Measurements from ENCODE around the gene TPSG1.
"Not testable (repeated sequence)": the region's sequence is repeated elsewhere in the genome, so short reads cannot be mapped to it uniquely, and the experiment has no call there.

Gene TPSG1

DNA sequence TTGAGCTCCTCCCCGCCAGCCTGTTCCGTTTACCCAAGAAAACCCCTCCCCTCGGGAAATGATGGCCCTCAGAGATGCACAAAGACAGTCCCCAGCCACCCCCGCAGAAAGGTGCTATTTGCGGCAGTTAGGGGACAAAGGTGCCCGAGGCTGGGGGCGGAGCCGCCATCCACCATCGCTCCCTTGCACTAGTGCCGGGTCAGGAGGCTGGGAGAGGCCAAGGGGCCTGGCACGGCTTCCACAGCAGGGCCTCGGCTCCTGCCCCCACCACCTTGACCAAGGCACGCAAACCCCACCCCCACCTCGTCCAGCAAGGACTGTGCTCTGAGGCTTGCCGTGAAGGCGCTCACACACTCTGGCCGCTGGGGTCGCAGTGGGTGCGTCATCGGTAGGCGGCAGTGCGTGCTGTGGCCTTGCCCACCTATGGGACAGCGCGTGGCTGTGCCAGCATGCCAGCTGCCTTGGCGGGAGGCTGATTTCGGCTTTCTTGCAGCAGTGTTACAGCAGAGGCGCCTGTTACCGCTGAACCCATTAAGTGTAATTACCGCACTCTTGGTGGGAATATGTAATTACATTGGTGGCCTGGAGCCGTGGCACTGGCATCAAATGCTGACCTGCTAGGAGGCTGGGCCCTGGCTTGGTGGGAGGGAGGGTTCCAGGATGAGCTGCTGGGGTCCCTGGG lies 31.8 kb downstream of the TPSG1 start:
- peak; percentile 18 for DNase-seq

DNA sequence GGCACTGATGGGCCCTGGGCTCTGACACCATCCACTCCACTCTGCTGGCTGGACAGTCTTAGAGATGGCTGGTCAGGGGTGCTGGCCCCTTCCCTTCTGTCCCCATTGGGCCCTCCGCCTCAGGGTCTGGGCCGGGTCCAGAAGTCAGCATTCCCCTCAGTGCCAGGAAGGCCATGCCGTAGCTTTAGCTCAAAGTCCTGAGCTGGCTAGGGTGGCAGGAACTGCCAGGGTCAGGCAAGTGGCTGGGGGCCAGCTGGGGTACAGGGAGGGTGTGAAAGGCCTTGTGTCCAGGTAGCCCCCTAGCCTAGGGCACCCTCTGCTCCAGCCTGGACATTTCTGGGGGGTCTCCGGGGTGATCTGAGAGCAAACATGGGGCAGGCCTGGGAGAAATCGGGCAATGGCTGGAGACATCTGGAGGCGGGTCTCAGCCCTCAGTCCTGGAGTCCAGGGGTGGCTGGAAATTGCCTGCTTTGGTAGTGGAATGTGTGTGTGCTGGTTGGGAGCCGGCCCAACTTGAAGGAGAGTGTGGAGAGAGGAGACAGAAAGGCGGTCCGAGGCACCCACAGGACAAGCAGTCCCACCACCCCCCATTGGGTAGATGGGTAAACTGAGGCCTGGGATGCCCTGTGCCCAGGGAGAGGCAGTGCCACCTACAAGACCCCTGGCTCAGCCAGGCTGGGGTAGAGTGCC lies 32.5 kb downstream of the TPSG1 start:
- no peak for DNase-seq

DNA sequence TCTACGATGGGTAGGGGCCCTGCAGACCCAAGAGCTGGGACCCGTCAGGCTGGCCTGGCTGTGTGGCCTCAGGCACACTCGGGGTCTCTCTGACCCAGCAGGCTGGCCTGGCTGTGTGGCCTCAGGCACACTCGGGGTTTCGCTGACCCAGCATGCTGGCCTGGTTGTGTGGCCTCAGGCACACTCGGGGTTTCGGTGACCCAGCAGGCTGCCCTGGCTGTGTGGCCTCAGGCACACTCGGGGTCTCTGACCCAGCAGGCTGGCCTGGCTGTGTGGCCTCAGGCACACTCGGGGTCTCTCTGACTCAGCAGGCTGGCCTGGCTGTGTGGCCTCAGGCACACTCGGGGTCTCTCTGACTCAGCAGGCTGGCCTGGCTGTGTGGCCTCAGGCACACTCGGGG lies 34.3 kb downstream of the TPSG1 start:
- not testable (repeated sequence) for DNase-seq

DNA sequence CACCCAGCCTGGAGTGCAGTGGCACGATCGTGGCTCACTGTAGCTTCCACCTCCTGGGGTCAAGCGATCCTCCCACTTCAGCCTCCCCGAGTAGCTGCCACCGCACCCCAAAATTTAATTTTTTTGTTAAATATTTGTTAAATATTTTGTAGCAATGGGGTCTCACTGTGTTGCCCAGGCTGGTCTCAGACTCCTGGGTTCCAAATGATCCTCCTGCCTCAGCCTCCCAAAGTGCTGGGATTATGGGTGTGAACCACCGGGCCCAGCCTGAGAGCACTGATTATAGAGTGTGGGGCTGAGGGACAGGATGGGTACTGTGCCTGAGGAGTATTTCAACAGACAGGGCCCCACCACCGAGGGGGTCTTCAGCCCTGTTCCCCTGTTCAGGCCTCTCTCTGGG lies 35.6 kb downstream of the TPSG1 start:
- no peak for DNase-seq

DNA sequence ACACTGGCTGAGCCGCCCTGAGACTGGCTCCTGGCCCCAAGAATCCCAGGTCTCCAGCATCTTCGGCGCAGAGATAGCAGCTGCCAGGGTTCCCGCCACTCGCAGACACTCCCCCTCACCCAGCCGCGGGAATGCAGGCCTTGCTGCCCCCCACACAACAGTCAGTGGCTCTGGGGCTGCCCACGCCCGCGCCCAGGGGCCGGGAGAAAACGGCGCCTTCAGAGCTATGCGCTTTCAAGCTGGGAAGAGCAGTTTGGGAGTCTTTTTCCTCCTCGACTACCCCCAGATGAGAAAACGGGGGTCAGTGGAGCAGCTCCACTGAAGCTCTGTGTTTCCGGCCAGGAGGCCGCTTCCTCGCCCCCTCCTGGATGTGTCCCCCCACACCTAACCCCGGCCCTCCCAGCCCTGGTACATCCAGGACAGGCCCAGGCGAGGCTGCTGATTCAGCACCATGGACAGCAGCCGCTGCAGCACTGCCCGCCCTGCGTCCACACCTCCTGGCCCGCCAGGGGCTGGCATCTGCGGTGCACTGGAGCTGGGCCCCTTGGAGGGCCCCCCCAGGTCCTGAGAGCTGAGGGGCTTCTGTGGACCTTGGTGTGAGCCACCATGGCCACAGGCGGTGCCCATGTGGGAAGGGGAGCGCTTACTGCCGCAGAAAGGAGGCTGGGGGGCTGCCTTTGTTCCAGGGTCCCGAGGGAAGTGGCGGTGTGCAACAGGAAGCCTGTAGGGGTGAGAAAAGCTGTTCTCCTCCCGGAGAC lies 36.5 kb downstream of the TPSG1 start:
- DNase-seq = no peak

DNA sequence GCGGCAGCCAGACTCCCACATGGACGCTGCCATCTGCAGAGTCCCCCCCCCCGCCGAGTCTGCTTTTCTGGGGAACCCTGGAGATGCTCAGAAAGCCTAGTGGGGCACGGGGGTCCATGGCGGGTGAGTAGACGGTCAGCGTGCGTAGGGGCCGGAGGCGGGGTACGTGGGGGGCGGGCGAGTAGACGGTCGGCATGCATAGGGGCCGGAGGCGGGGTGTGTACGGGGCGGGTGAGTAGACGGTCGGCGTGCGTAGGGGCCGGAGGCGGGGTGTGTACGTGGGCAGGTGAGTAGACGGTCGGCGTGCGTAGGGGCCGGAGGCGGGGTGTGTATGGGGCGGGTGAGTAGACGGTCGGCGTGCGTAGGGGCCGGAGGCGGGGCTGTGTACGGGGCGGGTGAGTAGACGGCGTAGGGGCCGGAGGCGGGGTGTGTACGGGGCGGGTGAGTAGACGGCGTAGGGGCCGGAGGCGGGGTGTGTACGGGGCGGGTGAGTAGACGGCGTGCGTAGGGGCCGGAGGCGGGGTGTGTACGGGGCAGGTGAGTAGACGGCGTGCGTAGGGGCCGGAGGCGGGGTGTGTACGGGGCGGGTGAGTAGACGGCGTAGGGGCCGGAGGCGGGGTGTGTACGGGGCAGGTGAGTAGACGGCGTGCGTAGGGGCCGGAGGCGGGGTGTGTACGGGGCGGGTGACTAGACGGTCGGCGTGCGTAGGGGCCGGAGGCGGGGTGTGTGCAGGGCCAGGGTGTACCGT lies 39.4 kb downstream of the TPSG1 start:
- DNase-seq = not testable (repeated sequence)

DNA sequence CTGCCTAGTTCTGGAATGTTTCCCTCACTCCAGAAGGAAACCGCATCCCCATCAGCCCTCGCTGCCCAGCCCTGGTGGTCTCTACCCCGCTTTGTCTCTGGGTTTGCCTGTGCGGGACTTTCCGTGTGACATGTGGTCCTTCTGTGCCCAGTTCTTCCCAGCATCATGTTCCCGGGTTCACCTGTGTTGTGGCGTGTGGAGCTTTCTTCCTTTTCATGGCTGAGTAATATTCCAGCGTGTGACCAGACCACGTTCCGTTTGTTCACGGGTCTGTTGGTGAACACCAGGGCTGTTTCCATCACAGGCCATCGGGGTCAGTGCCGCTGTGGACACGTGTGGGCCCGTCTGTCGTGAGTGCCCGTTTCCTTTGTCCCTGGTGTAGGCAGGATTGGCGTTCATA lies 40.1 kb downstream of the TPSG1 start:
- no peak for DNase-seq

DNA sequence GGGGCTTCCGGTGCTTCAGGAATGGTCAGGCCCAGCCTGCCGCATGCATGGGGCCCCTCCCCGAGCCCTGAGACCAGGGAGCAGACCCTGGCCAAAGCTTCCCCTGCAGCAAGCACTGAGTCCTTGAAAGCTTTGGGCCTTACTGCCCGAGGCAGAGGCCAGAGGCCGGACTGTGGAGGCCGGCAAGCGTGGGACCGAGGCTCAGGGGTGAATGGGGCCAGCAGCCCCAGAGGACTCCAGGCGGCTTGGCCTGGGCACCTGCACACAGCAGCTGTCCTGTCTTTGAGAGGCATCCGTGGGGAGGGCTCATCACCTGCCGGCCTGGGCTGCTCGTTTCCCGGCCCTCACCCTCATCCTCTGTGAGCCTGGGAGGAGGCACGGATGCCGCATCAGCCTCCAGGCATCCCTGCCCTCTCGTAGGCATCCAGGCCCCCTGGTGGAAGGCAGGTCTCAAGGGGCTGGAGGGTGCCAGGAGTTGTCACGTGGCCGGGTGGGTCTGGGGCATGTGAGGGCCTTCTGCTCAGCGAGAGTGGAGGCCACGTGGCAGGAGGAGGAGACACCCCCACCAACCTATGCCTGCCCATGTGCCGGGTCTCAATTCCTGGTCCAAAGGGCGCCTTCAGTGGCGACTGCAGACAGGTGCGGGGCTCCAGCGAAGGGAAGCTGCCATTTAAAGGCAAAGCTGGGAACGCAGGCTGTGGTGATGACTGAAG lies 40.8 kb downstream of the TPSG1 start:
- DNase-seq = no peak

DNA sequence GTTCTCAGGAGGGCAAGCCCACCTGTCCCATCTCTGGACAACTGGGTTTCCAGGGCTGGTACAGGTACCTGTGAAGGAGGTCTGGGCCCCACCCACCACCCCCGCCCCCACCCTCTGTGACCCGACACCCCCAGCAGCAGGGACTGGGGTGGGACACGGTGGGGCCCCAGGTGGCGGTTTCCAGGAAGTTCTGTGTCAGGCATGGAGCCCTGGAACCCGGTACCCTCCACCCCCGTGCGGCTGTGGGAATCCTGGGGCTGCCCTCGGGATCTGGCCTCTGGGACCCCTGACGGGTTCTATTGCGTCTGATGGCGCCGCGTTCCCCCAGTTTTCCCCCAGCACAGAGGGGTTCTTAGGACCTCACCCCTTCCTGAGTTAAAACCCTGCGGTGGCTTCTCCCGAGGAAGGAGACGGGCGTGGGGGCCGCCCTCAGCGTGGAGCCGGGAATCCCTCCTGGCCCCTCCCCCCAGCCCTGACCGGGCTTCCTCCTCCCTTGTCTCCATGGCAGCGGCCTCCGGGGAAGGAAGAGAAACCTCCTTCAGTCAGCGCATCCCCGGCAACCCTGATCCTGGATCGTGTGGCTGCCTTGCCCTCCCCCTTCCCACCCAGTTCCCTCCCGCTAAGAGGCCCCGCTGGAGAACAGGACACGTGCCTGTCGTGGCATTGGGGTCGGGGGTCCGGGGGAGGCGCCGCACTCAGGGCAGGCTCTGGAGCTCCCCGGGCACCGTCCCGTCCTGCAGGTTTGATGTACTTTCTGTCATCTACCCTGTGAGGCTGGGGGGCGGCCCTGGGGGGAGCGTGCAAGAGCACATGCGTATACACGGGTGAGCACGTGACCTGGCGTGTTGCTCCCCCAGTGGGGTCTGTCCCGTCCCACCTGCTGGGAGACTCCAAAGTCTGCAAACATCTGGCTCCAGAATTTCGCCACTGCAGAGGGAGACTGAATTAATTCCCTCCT lies 41.8 kb downstream of the TPSG1 start:
- DNase-seq = no peak

DNA sequence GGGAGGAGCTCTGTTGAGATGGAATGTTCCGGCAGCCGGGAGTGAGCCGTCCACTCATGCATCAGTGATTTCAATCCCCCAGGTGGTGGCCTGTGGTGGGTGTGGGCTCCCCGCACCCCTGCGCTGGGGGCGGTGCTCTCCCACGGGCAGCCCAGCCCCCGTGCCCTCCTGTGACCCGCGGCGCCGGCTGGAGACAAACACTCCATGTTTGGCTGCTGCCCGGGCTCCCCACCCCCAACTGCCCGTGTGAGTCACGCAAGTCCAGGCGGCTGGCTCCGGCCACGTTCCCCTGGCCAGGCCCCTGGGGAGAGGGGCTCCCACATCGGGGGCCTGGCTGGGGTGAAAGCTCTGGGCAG lies 42.8 kb downstream of the TPSG1 start:
- no peak for DNase-seq

DNA sequence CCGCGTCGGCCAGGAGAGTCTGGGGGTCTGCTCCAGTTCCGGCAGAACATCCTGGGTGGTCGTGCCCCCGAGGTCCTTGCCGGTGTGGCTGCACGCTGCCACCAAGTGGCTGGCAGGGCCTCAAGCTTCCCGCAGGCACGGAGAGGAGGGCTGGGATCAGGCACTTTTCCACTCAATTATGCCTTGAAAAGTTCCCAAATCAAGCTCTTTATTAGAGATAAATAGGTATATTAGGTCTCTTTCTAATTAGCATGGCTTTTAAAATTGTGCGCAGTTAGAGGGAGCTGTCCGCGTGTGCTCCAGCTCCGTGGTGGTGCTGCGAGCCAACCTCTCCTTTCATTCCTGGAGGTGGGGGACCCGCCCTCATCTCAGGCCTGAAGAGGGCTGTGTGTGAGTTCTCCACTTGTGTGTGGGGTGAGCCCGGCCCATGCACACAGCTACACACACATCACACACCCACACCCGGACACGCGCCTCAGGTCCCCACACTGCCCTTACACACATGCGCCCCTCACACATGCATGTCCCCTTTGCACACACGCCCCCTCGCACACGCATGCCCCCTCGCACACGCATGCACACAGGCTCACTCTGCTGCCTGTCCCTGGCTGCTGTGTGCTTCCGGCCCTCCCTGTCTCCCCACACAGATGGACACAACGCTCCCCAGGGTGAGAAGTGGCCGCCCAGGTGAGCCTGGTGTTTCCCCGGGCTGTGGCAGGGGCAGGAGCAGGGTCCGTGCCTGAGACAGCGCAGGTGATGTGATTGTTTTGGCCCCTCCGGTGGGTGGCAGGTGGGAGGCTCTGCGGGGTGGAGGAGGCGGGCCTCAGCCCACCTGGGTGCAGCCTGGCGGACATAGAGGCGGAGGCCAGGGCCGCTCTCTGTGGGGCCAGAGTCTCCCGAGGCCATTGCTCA lies 43.4 kb downstream of the TPSG1 start:
- DNase-seq = no peak

DNA sequence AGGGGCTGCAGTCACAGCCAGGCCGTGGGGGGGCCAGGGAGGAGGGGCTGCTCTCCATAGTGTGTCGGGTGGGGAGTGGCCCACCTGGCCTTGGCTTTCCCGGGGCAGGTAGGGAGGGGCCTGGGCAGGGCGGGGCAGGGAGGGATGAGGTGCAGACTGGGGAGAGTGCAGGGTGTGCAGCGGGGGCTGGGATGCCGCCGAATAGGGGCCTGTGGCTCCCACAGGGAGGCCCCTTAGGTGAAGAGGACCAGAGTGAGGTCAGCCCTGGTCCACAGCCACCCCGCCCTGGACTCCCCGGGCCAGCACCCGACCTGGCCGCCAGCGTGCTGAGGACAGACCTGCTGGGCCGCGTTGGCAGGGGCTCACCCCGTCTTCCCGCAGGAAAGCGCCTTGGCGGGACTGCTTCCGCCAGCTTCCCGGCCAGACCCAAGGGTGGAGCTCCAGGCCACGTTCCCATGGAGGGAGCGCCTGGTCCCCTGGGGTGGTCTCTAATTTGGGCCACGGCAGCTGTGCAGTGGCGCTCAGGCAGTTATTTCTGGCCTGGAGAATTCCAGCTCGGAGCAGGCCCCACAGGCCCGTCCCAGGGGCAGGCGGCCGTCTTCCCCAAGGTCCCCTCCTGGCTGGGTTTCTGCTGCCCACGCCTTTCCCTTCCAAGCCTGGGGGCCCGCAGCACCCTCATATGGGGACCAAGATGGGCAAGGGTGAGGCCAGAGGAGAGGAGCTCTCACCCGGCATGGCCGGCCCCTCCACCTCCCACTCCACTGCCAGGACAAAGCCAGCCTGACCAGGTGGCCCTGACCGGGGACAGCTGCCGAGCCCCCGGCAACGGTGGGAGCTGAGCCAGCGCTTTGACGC lies 44.3 kb downstream of the TPSG1 start:
- DNase-seq = no peak

DNA sequence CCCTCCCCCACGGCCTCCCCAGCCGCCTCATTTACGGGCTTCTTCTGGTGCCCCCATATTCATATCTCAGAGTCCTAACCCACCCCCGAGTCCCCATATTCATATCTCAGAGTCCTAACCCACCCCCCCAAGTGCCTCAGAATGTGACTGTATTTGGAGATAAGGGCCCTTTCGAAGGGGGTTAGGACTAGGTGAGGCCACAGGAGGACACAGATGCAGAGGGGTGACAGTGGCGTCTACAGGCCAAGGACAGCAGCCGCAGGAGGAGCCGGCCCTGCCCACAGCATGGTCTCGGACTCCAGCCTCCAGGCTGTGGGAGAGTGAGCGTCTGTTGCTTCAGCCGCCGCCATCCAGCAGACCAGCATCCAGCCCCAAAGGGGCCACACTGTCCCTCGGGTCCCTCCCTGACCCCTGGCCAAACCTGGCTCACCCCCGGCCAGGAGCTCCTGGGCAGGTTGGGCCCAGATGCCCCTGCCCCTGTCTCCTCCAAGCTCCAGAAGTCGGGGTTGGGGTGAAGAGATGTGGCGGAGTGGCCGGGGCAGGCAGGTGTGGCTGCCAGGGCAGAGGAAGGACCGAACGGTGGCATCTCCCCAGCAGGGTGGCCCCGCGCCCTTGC lies 46.7 kb downstream of the TPSG1 start:
- no peak for DNase-seq

DNA sequence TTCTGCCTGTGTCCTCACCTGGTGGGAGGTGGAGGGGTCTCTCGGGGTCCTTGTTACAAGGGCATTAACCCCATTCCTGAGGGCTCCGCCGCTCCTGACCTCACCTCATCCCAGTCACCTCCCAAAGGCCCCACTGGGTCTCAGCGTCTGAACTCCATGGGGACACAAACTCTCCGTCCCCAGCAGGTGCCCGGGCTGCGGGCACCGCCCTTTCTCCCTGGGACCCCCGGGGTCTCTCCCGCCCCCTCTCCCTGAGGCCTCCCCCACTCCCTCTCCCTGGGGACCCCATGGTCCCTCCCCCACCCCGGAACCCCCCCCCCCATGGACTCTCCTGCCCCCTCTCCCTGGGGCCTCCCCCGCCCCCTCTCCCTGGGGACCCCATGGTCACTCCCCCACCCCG lies 47.3 kb downstream of the TPSG1 start:
- DNase-seq = no peak

DNA sequence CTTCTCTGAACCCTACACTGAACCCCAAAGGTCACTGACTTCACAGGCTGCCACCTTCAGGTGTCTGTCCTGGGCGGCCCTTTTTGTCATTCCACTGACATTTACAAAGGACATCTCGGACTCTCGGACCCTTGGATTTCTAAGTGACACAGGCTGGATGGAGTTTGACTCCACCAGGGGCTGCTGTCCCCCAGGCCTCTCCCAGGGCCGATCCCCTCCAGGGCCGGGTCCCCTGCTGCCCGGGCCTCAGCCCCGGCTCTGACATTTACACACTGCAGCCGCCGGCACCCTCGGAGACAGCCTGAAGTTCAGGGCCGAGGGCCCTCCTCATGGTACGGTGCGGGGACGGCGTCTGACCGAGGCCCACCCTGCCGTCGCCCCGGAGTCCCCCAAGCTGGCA lies 48.0 kb downstream of the TPSG1 start:
- DNase-seq = no peak

DNA sequence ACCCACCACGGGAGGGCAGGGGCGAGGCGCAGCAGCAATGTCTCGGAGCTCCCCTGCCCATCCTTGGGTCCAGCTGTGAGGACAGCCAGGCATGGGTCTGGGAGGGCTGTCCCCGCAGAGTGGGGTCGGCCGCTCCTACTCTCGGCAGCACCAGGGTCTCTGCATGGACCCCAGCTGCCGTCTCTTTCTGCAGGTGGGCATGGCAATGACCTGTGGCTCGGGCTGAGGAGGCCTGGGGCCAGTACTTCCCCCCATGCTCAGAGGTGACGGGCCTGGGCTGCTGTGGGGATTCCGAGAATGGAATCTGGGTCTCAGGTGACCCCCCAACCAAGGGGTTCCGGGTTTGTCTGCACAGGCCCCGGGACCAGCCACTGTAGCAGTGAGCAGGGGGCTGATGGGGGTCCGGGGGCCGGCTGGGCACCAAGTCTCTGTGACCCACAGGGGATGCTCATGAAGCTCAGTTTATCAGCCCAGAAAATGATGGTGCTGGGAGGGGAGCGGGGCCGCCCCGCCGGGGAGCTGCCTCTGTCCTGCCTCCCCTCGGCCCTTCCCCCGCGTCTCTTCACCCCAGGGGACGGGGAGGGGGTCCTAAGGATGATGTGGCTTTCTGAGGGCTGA lies 48.7 kb downstream of the TPSG1 start:
- no peak for DNase-seq

DNA sequence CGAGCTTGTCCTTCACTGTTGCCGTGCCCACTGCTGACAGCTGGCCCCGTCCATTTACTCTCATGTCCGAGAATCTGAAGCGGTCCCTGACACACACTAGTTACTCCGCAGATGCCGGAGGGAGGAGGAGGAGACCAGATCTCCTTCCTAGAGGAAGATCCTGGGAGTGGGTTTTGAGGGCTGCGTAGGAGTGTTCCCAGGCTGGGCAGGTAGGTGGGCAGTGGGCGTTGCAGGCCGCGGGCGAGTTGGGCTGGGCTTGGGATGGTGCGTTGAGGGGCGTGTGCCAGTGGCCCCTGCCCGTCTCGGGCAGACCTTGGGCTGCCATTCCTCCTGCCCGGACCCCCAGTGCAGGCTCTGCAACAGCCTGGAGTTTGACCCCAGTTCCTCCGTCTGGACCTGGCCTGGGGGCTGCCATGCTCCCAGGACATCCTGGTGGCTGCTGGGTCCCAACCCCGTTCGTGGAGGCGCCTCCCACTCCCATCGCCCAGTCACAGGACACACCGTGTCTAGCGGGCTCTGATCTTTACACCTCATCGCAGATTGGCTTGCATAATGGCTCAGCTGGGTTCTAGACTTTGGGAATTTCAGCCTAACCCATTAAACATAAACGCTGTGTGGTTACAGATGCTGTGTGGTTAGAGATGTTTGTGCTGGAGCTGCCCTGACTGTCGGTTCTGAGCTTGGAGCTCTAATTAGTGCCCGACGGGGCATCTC lies 49.3 kb downstream of the TPSG1 start:
- DNase-seq = no peak

All from NCI-H1694 treated with DMSO at 0.1 percent for 48 hours (cell line).